Measurements from ENCODE around the gene TIGD7. TPM values are rescaled to one million over a fixed set of nuclear protein-coding genes. Genes with fewer than 3 reads are reported as not detected.

The TIGD7 gene
- total and polyA plus RNA-seq, 2 of the 8 experiments (the other 6 are each of a cell fraction or from before 2014, with no cell fraction given) = 3.0 to 8.9 TPM

- peaks cover 0 to 19% of the 10 kb centered on the region in 2 experiments; a peak in 2 of 4 replicates for H3K79me2 ChIP-seq (ENCODE audit: control insufficient read depth in 1 of 2, insufficient read depth in 2 of 2, low read length in 2 of 2)
- POLR2A ChIA-PET (ENCODE audit: partially characterized antibody) = interaction anchor here (1.6 to 3.4 kb wide), 2 partner anchors 9 to 12 kb away, joined by 7 to 19 read pairs; partner anchors contain the start of genes TIGD7, ZNF263 and ZNF75A
- DNase-seq (ENCODE audit: low read depth in 1 of 2, low spot score in 2 of 2) = no peak
- no peak for TF ChIP-seq CTCF (IDR thresholded peaks at IDR 0.05; ENCODE audit: control extremely low read depth in 1 of 3, insufficient read depth in 1 of 3, low read depth in 1 of 3, low read length in 3 of 3)
- no peak for TF ChIP-seq SP4 (IDR thresholded peaks at IDR 0.05; ENCODE audit: low read length)
- no peak for TF ChIP-seq ZNF274 (IDR thresholded peaks at IDR 0.05; ENCODE audit: borderline replicate concordance, extremely low read depth, low read length)
- TF ChIP-seq USF2 (IDR thresholded peaks at IDR 0.05; ENCODE audit: low read length) = no peak
- no peak for TF ChIP-seq POLR2A (IDR thresholded peaks at IDR 0.05; ENCODE audit: control extremely low read depth in 1 of 2, low read depth in 2 of 2, low read length in 2 of 2)
- TF ChIP-seq GABPA (IDR thresholded peaks at IDR 0.05; ENCODE audit: borderline replicate concordance, insufficient read depth, low read length) = no peak
- no peak for TF ChIP-seq KDM1A (IDR thresholded peaks at IDR 0.05; ENCODE audit: borderline replicate concordance, low read length)
- TF ChIP-seq SP1 (IDR thresholded peaks at IDR 0.05; ENCODE audit: low read depth, low read length) = no peak
- no peak for TF ChIP-seq MAFK (IDR thresholded peaks at IDR 0.05; ENCODE audit: low read depth, low read length)
- no peak for TF ChIP-seq CBX8 (IDR thresholded peaks at IDR 0.05; ENCODE audit: borderline replicate concordance, low read depth, low read length)
- no peak for TF ChIP-seq SUZ12 (IDR thresholded peaks at IDR 0.05; ENCODE audit: low read length)
Measured at GRCh38 chr16:3292604-3293003, 12.6 kb downstream of the TIGD7 start.

More at GRCh38 chr16:3292604-3293003, 12.6 kb downstream of the TIGD7 start:
- Histone ChIP-seq H4K91ac (replicated peaks; ENCODE audit: insufficient read length, low read length) (no peak overlapping the region), H2BK12ac (ENCODE audit: low read depth, low read length) (no peak overlapping the region), H3K9ac (replicated peaks in 1 of 4; ENCODE audit: extremely low read depth in 1 of 4, low read depth in 3 of 4, low read length in 3 of 4) (no peak overlapping the region), H3K36me3 (ENCODE audit: control insufficient read depth in 2 of 4, insufficient read depth in 4 of 4, low read length in 3 of 4) (peaks cover 25 to 63% (median 45%) of the 10 kb centered on the region in 4 experiments), H2AK5ac (ENCODE audit: low read depth, low read length) (no peak overlapping the region), H4K8ac (ENCODE audit: extremely low read depth, insufficient read depth, low read length) (no peak overlapping the region), H3K9me3 (ENCODE audit: insufficient read depth in 2 of 2, low read depth in 1 of 2, low read length in 1 of 2) (peaks cover 49 to 63% of the 10 kb centered on the region in 2 experiments), H3K4me3 (ENCODE audit: extremely low read depth in 1 of 4, insufficient read depth in 2 of 4, low read depth in 3 of 4, low read length in 4 of 4) (no peak overlapping the region), H3K27me3 (replicated peaks in 1 of 4; ENCODE audit: control insufficient read depth in 3 of 4, extremely low read depth in 1 of 4, insufficient read depth in 3 of 4, low read length in 3 of 4) (no peaks in the 10 kb centered on the region), H3K4me1 (replicated peaks in 1 of 4; ENCODE audit: control insufficient read depth in 3 of 4, insufficient read depth in 4 of 4, low read length in 3 of 4) (no peaks in the 10 kb centered on the region), H4K5ac (ENCODE audit: insufficient read length, low read depth, low read length) (no peak overlapping the region), H3K4me2 (ENCODE audit: insufficient read depth in 1 of 2, low read depth in 2 of 2, low read length in 2 of 2) (no peak overlapping the region), H3K27ac (ENCODE audit: low read depth, low read length) (no peak overlapping the region), H2BK5ac (ENCODE audit: low read depth, low read length) (no peak overlapping the region), H3K56ac (replicated peaks; ENCODE audit: insufficient read length, low read depth, low read length) (no peak overlapping the region), H3K23ac (ENCODE audit: insufficient read length) (no peak overlapping the region), H3K14ac (ENCODE audit: insufficient read length) (no peak overlapping the region), H2BK120ac (replicated peaks; ENCODE audit: low read depth, low read length) (no peak overlapping the region), H2BK20ac (ENCODE audit: low read length) (no peak overlapping the region), H2BK15ac (ENCODE audit: low read length) (no peak overlapping the region), H4K20me1 (replicated peaks in 1 of 2; ENCODE audit: control insufficient read depth in 1 of 2, insufficient read depth in 2 of 2, low read length in 2 of 2) (no peaks in the 10 kb centered on the region), H3K4ac (replicated peaks; ENCODE audit: insufficient read length, low read depth, low read length) (no peak overlapping the region), H3K23me2 (ENCODE audit: low read depth, low read length) (no peaks in the 10 kb centered on the region), H3K79me1 (ENCODE audit: low read depth, low read length) (no peaks in the 10 kb centered on the region; the same call in 1 of the 2 replicates), H3K18ac (ENCODE audit: extremely low read depth, low read length) (no peak overlapping the region), H2AFZ (ENCODE audit: low read length) (no peak overlapping the region)
- CTCF ChIA-PET (ENCODE audit: partially characterized antibody) = no interaction called here
- no peak for FAIRE-seq
- whole genome bisulfite sequencing, 2 experiments (ENCODE audit: extremely low coverage in 1 of 2, insufficient coverage in 1 of 2, insufficient read length in 1 of 2, insufficient replicate concordance in 2 of 2, low coverage in 1 of 2, low lambda C conversion rate in 2 of 2, missing lambda C conversion rate in 1 of 2) = 86% methylated on average over 3 of the region's 3 CpGs; no CpG with 5 or more reads in 1 of the 2 experiments
